GM18507 (cell line): ENCODE measurements around the gene SLC35E4.
"Not testable (repeated sequence)": the region's sequence is repeated elsewhere in the genome, so short reads cannot be mapped to it uniquely, and the experiment has no call there.

Experiments used
- DNase-seq: peaks from one replicate; pipeline ENCODE4 v3.0.0; 2011; ENCODE audit warnings: low read depth; ENCODE audit not compliant: insufficient read length; ENCODE audit errors: extremely low spot score
- FAIRE-seq: peaks from 2 replicates; lab custom pipeline; 2011; peaks lifted over from hg19 to GRCh38; lab: Jason Lieb, UNC

Gene SLC35E4

DNA sequence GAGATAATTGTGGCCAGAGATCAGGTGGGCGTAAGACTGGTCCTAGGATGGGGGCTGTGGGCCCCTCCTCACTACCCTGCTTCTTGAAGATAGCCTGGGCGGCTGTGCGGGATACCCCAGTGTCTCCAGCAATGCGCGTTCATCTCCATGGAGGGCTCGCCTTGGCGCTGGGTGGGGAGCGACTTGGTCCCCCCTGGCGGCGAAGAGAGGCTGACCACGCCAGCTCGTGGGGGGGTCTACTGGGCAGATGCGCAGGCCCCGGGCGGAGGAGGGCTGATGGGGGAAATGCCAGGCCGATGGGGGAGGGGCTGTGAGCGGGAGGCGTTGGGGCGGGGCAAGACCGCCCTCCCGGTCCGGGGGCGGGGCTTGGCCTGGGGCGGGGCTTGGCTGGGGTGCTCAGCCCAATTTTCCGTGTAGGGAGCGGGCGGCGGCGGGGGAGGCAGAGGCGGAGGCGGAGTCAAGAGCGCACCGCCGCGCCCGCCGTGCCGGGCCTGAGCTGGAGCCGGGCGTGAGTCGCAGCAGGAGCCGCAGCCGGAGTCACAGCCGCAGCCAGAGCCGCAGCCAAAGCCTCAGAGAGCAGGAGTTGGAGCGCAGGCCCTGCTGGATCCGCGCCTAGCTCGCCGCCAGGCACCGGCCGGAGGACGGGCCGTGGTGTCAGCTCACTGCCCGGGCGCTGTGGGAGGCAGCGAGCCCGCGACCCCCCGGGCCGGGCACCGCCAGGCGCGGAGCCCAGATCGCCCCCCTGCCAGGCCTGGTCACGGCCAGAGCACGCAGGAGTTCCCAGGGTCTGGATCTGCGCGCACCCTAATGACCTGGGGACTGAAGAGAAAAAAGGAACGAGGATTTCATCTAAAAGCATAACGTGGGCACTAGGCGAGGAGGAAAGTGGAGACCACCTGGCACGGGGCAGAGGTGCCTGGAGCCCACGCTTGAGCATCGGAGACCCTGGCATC, at the start of gene SLC35E4:
TSS of gene SLC35E4 (plus strand) at position 509 of the 953 bp plus-strand sequence. CDS start 670 bp downstream, outside the sequence.
- FAIRE-seq, result peak; percentile 45
- DNase-seq, result peak; percentile 87

GRCh38 chr22:30586414-30586813, 49.2 kb upstream of the SLC35E4 start:
- FAIRE-seq (no peak), DNase-seq (no peak)

GRCh38 chr22:30591191-30591587, 44.4 kb upstream of the SLC35E4 start:
- FAIRE-seq, result no peak
- no peak for DNase-seq

DNA sequence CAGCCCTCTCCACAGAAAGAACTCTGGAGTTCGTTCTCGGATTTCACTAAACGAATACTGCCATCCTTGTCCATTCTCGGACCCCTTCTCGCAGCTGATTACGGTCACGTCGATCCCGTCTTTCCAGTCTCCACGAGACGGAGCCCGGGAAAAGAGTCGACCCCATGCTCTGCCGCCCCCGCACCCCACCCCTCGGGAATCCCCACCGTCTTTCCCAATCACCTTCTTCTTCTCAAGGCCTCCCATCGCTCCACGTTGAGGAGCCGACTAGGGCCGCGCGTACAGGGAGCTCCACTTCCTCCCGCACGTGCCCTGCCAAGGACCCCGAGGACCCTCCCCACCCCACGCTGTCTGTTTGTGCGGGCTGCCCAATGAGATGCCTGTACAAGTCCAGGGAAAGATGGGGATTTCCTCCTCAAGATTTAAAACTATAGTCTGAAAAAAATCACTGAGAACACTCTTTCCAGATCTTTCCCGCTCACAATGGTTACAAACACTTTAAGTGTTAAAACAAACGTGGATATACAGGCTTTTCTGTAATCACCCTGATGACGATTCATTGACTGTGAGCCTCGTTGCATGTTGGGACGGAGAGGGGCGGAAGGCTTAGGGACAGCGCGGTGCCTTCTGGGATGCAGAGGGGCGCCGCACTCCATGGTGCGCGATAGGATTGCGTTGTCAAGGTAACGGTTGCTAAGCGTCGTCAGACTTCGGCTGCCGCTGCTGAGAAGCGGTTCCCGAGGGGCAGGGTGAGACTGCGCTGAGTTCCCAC, 43.8 kb upstream of the SLC35E4 start, which contains the start of gene PES1:
TSS of gene PES1 (minus strand) at position 323 of the 772 bp plus-strand sequence. CDS start at position 246, 77 bp downstream.
- DNase-seq, result peak; percentile 96
- FAIRE-seq, result peak; percentile 100

GRCh38 chr22:30592360-30592713, 43.2 kb upstream of the SLC35E4 start:
- not testable (repeated sequence) for FAIRE-seq, DNase-seq

DNA sequence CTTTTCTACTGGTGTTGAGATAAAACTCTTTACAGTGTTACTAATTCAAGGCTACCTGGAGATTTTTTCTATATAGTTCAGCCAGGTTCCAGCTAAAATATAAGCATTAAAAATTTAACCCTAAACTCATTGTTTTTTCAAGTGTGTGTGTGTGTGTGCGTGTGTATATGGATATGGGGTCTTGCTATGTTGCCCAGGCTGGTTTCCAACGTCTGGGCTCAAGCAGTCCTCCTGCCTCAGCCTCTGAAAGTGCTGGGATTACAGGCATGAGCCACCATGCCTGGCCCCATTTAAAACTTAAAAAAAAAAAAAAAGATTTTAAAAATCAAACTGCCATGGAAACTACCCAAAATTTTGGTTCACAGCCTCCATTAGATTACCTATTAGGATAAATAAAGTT, 39.4 kb upstream of the SLC35E4 start:
- DNase-seq (no peak), FAIRE-seq (no peak)

DNA sequence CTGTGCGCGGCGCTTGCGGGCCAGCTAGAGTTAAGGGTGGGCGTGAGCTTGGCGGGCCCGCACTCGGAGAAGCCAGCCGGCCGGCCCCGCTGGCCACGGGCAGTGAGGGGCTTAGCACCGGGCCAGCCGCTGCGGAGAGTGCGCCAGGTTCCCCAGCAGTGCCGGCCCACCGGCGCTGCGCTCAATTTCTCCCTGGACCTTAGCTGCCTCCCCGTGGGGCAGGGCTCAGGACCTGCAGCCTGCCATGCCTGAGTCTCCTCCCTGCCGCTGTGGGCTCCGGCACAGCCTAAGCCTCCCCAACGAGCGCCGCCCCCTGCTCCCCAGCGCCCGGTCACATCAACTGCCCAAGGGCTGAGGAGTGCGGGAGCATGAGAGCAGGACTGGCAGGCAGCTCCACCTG, 38.7 kb upstream of the SLC35E4 start:
- no peak for DNase-seq
- no peak for FAIRE-seq

- DNase-seq (no peak), FAIRE-seq (no peak)
Measured at GRCh38 chr22:30598986-30599385, 36.6 kb upstream of the SLC35E4 start.

- DNase-seq, result no peak
Measured at GRCh38 chr22:30600921-30601320, 34.7 kb upstream of the SLC35E4 start.

GRCh38 chr22:30601464-30601863, 34.1 kb upstream of the SLC35E4 start:
- no peak for FAIRE-seq
- DNase-seq, result no peak

More at GRCh38 chr22:30600921-30601320, 34.7 kb upstream of the SLC35E4 start:
- FAIRE-seq, result no peak

GRCh38 chr22:30602049-30602448, 33.5 kb upstream of the SLC35E4 start:
- peak; percentile 59 for FAIRE-seq
- no peak for DNase-seq

DNA sequence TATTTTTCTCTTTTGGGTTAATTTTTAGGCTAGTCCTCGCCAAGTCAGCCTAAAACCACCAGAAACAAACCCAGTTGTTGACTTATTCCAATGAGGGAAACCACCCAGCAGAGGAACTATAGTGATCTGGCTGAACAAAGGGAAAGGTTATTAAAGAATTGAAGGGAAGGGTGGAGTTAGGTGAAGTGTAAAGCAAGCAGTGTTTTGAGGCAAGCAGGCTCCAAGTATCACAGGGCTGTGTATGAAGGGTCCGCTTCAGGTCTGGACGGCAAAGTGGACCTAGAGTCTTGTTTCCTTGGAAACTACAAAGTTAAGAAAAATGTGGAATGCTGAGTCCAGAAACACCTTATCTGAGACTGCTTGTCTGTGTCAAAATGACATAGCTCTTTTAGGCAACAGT, 31.8 kb upstream of the SLC35E4 start:
- FAIRE-seq, result no peak
- DNase-seq, result no peak

DNA sequence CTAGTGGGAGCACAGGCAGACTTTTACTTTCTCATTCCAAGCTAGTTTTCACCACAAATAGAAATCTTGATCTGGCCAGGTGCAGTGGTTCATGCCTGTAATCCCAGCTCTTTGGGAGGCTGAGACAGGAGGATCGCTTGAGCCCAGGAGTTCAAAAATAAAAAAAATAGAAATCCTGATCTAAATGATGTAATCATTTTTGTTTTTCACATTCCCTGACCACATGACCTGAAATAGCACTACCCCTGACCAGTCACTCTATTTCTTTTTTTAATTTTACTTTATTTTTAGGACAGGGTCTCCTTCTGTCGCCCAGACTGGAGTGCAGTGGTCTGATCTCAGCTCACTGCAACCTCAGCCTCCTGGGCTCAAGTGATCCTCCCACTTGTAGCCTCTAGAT, 30.9 kb upstream of the SLC35E4 start:
- no peak for FAIRE-seq
- no peak for DNase-seq

GRCh38 chr22:30605449-30606110, 30.0 kb upstream of the SLC35E4 start:
- FAIRE-seq (peak; percentile 83), DNase-seq (peak; percentile 42)

GRCh38 chr22:30606455-30607299, 28.9 kb upstream of the SLC35E4 start, which contains the start of gene TCN2:
Gene TCN2 (plus strand): TSS chr22:30607174. CDS start chr22:30607332, 158 bp downstream.
- DNase-seq (peak; percentile 59), FAIRE-seq (peak; percentile 94)

DNA sequence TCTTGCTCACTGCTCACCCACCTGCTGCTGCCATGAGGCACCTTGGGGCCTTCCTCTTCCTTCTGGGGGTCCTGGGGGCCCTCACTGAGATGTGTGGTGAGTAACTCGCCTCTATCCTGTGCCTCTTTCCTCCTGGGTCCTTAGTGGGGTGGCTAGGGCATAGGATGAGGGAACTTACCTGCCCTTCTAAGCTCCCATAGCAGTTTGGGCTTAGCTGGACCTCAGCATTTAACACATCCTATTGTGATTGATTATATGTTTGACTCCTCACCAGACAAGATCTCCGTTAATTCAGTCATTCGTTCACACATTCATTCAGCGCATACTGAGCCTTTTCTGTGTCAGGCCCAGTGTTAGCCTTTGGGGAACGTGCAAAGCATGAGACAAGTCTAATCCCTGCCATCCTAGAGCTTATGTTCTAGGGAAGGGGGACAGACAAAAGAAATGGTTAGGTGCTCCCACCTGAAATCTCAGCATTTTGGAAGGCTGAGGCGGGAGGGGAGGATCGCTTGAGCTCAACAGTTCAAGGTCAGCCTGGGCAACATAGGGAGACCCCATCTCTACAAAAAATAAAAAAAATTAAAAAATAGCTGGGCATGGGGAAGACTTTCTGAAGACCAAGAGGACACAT, 28.2 kb upstream of the SLC35E4 start:
- DNase-seq, result no peak
- FAIRE-seq, result no peak

DNA sequence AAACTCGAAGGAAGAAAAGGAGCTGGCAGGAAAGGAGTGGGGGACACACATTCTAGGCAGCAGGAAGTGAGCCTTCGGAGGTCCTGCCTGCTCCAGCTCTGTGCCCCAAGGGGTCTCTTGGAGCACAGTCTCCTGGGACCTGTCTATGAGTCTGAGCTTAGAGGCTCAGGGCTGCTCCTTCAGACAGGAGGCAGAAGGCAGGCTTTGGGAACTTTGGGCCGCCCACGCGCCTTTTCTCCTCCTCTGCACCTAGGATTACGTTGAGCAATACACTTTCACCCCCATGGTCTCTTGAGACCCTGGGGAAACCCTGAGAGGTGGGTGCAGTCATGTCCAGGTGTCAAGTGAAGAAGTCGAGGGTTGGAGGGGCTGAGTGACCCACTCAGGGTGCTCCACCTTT, 27.6 kb upstream of the SLC35E4 start:
- DNase-seq, result no peak
- no peak for FAIRE-seq
